GM23338 (cell line): Measurements from ENCODE around the gene MRGPRG. TPM values are rescaled to one million over a fixed set of nuclear protein-coding genes. Genes with fewer than 3 reads are reported as not detected.

Source experiments
- ATAC-seq: fragments of 200-7000 bp; cut with Tn5 transposase; 3 replicates; pipeline ENCODE4 v1.9.1; 2020
- DNase-seq: peaks from one replicate; pipeline ENCODE4 v3.0.0-alpha.2; 2015; ENCODE audit warnings: low spot score
- H2AFZ ChIP-seq: fragments of 200-600 bp; sonication (generic); 2 replicates; pipeline ENCODE4 v1.8.0; 2016; ENCODE audit warnings: antibody characterized with exemption, mild to moderate bottlenecking, moderate library complexity
- H3F3A ChIP-seq: fragments of 200-600 bp; sonication (generic); replicated peaks from 2 replicates; pipeline ENCODE4 v1.8.0; 2017; ENCODE audit warnings: antibody characterized with exemption, mixed run types, low read depth
- H3K27ac ChIP-seq: fragments of 200-600 bp; sonication (generic); 2 replicates; pipeline ENCODE4 v1.6.1; 2016; ENCODE audit warnings: low read depth
- H3K27me3 ChIP-seq: fragments of 200-600 bp; sonication (generic); 2 replicates; pipeline ENCODE4 v1.8.0; 2016; ENCODE audit warnings: mild to moderate bottlenecking, mixed run types, moderate library complexity; ENCODE audit not compliant: insufficient read depth
- H3K36me3 ChIP-seq: fragments of 200-600 bp; sonication (generic); 2 replicates; pipeline ENCODE4 v1.8.0; 2016; ENCODE audit warnings: mild to moderate bottlenecking; ENCODE audit not compliant: insufficient read depth
- H3K4me1 ChIP-seq: fragments of 200-600 bp; sonication (generic); 2 replicates; pipeline ENCODE4 v1.8.0; 2016; ENCODE audit warnings: mild to moderate bottlenecking, moderate library complexity; ENCODE audit not compliant: insufficient read depth
- H3K4me2 ChIP-seq: fragments of 200-600 bp; sonication (generic); 2 replicates; pipeline ENCODE4 v1.7.1; 2017; ENCODE audit warnings: mixed run types
- H3K4me3 ChIP-seq: fragments of 200-600 bp; sonication (generic); 2 replicates; pipeline ENCODE4 v1.6.1; 2016; ENCODE audit warnings: mixed run types
- H3K79me2 ChIP-seq: fragments of 200-600 bp; sonication (generic); replicated peaks from 2 replicates; pipeline ENCODE4 v1.8.0; 2017; ENCODE audit warnings: mild to moderate bottlenecking; ENCODE audit not compliant: insufficient read depth
- H3K9me2 ChIP-seq: fragments of 200-600 bp; sonication (generic); 2 replicates; pipeline ENCODE4 v1.8.0; 2017; ENCODE audit not compliant: insufficient read depth
- H4K20me1 ChIP-seq: fragments of 200-600 bp; sonication (generic); replicated peaks from 2 replicates; pipeline ENCODE4 v1.8.0; 2017; ENCODE audit warnings: mild to moderate bottlenecking; ENCODE audit not compliant: insufficient read depth
- H3K27ac Mint-ChIP-seq: 2 replicates; pipeline ENCODE4 v1.8.0; 2020; ENCODE audit warnings: inconsistent platforms, mild to moderate bottlenecking, moderate library complexity, mixed read lengths
- H3K27me3 Mint-ChIP-seq: 3 replicates; pipeline ENCODE4 v1.8.0; 2022; ENCODE audit warnings: low read depth, mild to moderate bottlenecking, moderate library complexity, mixed read lengths, inconsistent platforms; ENCODE audit not compliant: insufficient read depth, poor library complexity
- H3K36me3 Mint-ChIP-seq: 3 replicates; pipeline ENCODE4 v1.8.0; 2021; ENCODE audit warnings: low read depth, mild to moderate bottlenecking, inconsistent platforms, moderate library complexity, mixed read lengths
- H3K4me1 Mint-ChIP-seq: 3 replicates; pipeline ENCODE4 v1.8.0; 2020; ENCODE audit warnings: mild to moderate bottlenecking, inconsistent platforms, mixed read lengths
- H3K4me3 Mint-ChIP-seq: 3 replicates; pipeline ENCODE4 v1.8.0; 2021; ENCODE audit warnings: moderate library complexity, mild to moderate bottlenecking, inconsistent platforms, mixed read lengths
- H3K9me3 Mint-ChIP-seq: 3 replicates; pipeline ENCODE4 v1.8.0; 2020; ENCODE audit warnings: moderate library complexity, mild to moderate bottlenecking, inconsistent platforms, mixed read lengths
- CREB1 ChIP-seq: fragments of 250-450 bp; sonication (Bioruptor Pico); IDR thresholded peaks from 2 replicates; pipeline ENCODE4 v1.5.0; 2020; ENCODE audit warnings: low read depth, mild to moderate bottlenecking, moderate library complexity
- EZH2 ChIP-seq: fragments of 200-600 bp; sonication (generic); IDR thresholded peaks from one replicate; pipeline ENCODE4 v1.8.0; 2017; ENCODE audit warnings: antibody characterized with exemption, mild to moderate bottlenecking, low read depth; ENCODE audit not compliant: unreplicated experiment
- EZH2phosphoT487 ChIP-seq: fragments of 200-600 bp; sonication (generic); IDR thresholded peaks from one replicate; pipeline ENCODE4 v1.8.1; 2018; ENCODE audit warnings: antibody characterized with exemption; ENCODE audit not compliant: unreplicated experiment
- JUNB ChIP-seq: IDR thresholded peaks from one replicate; pipeline ENCODE4 v1.6.1; 2016; ENCODE audit warnings: antibody characterized with exemption; ENCODE audit not compliant: unreplicated experiment
- NANOG ChIP-seq: IDR thresholded peaks from 2 replicates; pipeline ENCODE4 v1.6.1; 2016; ENCODE audit warnings: antibody characterized with exemption, borderline replicate concordance
- POLR2AphosphoS5 ChIP-seq: IDR thresholded peaks from 2 replicates; pipeline ENCODE4 v1.6.1; 2016; ENCODE audit warnings: antibody characterized with exemption, low read depth
- STAT1 ChIP-seq: IDR thresholded peaks from one replicate; pipeline ENCODE4 v1.6.1; 2016; ENCODE audit warnings: antibody characterized with exemption; ENCODE audit not compliant: unreplicated experiment
- ZNF114 ChIP-seq: fragments of 250-450 bp; sonication (Bioruptor Pico); IDR thresholded peaks from 2 replicates; pipeline ENCODE4 v1.5.0; 2020; ENCODE audit warnings: mild to moderate bottlenecking, moderate library complexity
- ZNF331 ChIP-seq: fragments of 250-450 bp; sonication (Bioruptor Pico); IDR thresholded peaks from 2 replicates; pipeline ENCODE4 v1.5.0; 2020; ENCODE audit warnings: low read depth, mild to moderate bottlenecking, moderate library complexity
- polyA plus RNA-seq: library from polyadenylated mRNA; unstranded; fragments of >200 nt; fragmentation: Nextera tagmentation; extraction: Ambion mirVana; gene quantifications from 2 replicates; pipeline ENCODE4 v1.2.1, GENCODE V29; 2016
- total RNA-seq: library from RNA; depleted of rRNA; stranded (reverse); fragments of >200 nt; shearing (Covaris generic); gene quantifications from 2 replicates; pipeline ENCODE4 v1.2.3, GENCODE V29; 2014
- TF ChIP-seq, protein P1 (sequence below): fragments of 250-450 bp; sonication (Bioruptor Pico); IDR thresholded peaks from 2 replicates; pipeline ENCODE4 v1.5.0; 2020; ENCODE audit warnings: mild to moderate bottlenecking, moderate library complexity
- TF ChIP-seq, protein P2 (sequence below): IDR thresholded peaks from one replicate; pipeline ENCODE4 v1.6.1; 2018; ENCODE audit warnings: antibody characterized with exemption; ENCODE audit not compliant: unreplicated experiment

The MRGPRG gene
- total and polyA plus RNA-seq, 2 experiments from 2014 or later: not detected

DNA sequence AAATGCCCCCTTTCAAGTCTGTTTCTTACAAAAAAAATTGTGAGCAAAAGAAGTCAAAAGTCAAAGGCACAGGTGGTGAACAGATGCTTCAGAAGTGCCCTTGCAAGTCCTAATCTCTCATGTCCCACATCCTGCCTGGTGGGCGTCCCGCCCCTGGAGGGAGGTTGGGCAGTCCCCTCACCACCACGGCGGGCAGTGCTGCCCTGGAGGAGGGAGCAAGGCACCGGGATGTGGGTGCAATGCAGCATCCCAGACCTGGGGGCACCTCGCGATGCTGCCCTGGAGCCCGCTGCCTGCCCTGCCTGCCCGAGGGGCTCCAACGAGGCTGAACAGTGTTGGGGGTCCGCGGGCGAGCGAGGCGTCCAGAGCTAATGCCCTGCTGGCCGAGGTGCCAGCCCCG, 15.9 kb downstream of the MRGPRG start:
- H3K27ac Mint-ChIP-seq: no peak overlapping the region
- peaks cover 32% of the 10 kb centered on the region for H3K27me3 Mint-ChIP-seq
- DNase-seq: no peak
- Histone ChIP-seq H3K27me3 (peaks cover 33% of the 10 kb centered on the region), H3K79me2 (no peaks in the 10 kb centered on the region), H4K20me1 (no peaks in the 10 kb centered on the region), H3F3A (no peaks in the 10 kb centered on the region), H3K4me2 (peak overlapping the region; percentile 85), H3K27ac (no peak overlapping the region), H3K4me3 (peak overlapping the region; percentile 63), H2AFZ (peak overlapping the region; percentile 86; the same call in 1 of the 2 replicates), H3K4me1 (no peaks in the 10 kb centered on the region), H3K9me2 (no peaks in the 10 kb centered on the region), H3K36me3 (no peaks in the 10 kb centered on the region)
- no peaks in the 10 kb centered on the region for H3K9me3 Mint-ChIP-seq
- peak overlapping the region; percentile 67 for H3K4me3 Mint-ChIP-seq
- peak; percentile 12 for ATAC-seq
- TF ChIP-seq EZH2phosphoT487: no peak
- no peak for TF ChIP-seq ZNF331 (CRISPR knock-in tag)
- no peak for TF ChIP-seq STAT1
- no peak for TF ChIP-seq JUNB
- no peak for TF ChIP-seq CREB1 (CRISPR knock-in tag)
- TF ChIP-seq, protein P1, sequence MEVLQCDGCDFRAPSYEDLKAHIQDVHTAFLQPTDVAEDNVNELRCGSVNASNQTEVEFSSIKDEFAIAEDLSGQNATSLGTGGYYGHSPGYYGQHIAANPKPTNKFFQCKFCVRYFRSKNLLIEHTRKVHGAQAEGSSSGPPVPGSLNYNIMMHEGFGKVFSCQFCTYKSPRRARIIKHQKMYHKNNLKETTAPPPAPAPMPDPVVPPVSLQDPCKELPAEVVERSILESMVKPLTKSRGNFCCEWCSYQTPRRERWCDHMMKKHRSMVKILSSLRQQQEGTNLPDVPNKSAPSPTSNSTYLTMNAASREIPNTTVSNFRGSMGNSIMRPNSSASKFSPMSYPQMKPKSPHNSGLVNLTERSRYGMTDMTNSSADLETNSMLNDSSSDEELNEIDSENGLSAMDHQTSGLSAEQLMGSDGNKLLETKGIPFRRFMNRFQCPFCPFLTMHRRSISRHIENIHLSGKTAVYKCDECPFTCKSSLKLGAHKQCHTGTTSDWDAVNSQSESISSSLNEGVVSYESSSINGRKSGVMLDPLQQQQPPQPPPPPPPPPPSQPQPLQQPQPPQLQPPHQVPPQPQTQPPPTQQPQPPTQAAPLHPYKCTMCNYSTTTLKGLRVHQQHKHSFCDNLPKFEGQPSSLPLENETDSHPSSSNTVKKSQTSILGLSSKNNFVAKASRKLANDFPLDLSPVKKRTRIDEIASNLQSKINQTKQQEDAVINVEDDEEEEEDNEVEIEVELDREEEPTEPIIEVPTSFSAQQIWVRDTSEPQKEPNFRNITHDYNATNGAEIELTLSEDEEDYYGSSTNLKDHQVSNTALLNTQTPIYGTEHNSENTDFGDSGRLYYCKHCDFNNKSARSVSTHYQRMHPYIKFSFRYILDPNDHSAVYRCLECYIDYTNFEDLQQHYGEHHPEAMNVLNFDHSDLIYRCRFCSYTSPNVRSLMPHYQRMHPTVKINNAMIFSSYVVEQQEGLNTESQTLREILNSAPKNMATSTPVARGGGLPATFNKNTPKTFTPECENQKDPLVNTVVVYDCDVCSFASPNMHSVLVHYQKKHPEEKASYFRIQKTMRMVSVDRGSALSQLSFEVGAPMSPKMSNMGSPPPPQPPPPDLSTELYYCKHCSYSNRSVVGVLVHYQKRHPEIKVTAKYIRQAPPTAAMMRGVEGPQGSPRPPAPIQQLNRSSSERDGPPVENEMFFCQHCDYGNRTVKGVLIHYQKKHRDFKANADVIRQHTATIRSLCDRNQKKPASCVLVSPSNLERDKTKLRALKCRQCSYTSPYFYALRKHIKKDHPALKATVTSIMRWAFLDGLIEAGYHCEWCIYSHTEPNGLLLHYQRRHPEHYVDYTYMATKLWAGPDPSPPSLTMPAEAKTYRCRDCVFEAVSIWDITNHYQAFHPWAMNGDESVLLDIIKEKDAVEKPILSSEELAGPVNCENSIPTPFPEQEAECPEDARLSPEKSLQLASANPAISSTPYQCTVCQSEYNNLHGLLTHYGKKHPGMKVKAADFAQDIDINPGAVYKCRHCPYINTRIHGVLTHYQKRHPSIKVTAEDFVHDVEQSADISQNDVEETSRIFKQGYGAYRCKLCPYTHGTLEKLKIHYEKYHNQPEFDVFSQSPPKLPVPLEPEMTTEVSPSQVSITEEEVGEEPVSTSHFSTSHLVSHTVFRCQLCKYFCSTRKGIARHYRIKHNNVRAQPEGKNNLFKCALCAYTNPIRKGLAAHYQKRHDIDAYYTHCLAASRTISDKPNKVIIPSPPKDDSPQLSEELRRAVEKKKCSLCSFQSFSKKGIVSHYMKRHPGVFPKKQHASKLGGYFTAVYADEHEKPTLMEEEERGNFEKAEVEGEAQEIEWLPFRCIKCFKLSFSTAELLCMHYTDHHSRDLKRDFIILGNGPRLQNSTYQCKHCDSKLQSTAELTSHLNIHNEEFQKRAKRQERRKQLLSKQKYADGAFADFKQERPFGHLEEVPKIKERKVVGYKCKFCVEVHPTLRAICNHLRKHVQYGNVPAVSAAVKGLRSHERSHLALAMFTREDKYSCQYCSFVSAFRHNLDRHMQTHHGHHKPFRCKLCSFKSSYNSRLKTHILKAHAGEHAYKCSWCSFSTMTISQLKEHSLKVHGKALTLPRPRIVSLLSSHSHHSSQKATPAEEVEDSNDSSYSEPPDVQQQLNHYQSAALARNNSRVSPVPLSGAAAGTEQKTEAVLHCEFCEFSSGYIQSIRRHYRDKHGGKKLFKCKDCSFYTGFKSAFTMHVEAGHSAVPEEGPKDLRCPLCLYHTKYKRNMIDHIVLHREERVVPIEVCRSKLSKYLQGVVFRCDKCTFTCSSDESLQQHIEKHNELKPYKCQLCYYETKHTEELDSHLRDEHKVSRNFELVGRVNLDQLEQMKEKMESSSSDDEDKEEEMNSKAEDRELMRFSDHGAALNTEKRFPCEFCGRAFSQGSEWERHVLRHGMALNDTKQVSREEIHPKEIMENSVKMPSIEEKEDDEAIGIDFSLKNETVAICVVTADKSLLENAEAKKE: no peak
- TF ChIP-seq ZNF114: no peak
- no peak for TF ChIP-seq POLR2AphosphoS5
- TF ChIP-seq EZH2: no peak
- TF ChIP-seq, protein P2, sequence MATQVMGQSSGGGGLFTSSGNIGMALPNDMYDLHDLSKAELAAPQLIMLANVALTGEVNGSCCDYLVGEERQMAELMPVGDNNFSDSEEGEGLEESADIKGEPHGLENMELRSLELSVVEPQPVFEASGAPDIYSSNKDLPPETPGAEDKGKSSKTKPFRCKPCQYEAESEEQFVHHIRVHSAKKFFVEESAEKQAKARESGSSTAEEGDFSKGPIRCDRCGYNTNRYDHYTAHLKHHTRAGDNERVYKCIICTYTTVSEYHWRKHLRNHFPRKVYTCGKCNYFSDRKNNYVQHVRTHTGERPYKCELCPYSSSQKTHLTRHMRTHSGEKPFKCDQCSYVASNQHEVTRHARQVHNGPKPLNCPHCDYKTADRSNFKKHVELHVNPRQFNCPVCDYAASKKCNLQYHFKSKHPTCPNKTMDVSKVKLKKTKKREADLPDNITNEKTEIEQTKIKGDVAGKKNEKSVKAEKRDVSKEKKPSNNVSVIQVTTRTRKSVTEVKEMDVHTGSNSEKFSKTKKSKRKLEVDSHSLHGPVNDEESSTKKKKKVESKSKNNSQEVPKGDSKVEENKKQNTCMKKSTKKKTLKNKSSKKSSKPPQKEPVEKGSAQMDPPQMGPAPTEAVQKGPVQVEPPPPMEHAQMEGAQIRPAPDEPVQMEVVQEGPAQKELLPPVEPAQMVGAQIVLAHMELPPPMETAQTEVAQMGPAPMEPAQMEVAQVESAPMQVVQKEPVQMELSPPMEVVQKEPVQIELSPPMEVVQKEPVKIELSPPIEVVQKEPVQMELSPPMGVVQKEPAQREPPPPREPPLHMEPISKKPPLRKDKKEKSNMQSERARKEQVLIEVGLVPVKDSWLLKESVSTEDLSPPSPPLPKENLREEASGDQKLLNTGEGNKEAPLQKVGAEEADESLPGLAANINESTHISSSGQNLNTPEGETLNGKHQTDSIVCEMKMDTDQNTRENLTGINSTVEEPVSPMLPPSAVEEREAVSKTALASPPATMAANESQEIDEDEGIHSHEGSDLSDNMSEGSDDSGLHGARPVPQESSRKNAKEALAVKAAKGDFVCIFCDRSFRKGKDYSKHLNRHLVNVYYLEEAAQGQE: no peak
- TF ChIP-seq NANOG: no peak
- H3K4me1 Mint-ChIP-seq: peaks cover 3% of the 10 kb centered on the region; the same call in 1 of the 3 replicates
- no peaks in the 10 kb centered on the region for H3K36me3 Mint-ChIP-seq
